ENCODE results near the gene MYLK. TPM values are rescaled to one million over a fixed set of nuclear protein-coding genes. Genes with fewer than 3 reads are reported as not detected.
"Not testable (repeated sequence)": the region's sequence is repeated elsewhere in the genome, so short reads cannot be mapped to it uniquely, and the experiment has no call there.

Gene MYLK
- polyA plus RNA-seq, 3 donors, result 125 to 143 (median 136) TPM

GRCh38 chr3:123743121-123743520, 141.0 kb downstream of the MYLK start:
- DNase-seq (ENCODE audit: extremely low read depth in 1 of 11, low read depth in 9 of 11, low spot score in 4 of 11), result no peak

- DNase-seq (ENCODE audit: extremely low read depth in 1 of 11, low read depth in 9 of 11, low spot score in 4 of 11), result no peak
Observed at GRCh38 chr3:123741041-123741511, 143.1 kb downstream of the MYLK start.

GRCh38 chr3:123740391-123740822, 143.7 kb downstream of the MYLK start:
- DNase-seq (ENCODE audit: extremely low read depth in 1 of 11, low read depth in 9 of 11, low spot score in 4 of 11), result no peak

DNA sequence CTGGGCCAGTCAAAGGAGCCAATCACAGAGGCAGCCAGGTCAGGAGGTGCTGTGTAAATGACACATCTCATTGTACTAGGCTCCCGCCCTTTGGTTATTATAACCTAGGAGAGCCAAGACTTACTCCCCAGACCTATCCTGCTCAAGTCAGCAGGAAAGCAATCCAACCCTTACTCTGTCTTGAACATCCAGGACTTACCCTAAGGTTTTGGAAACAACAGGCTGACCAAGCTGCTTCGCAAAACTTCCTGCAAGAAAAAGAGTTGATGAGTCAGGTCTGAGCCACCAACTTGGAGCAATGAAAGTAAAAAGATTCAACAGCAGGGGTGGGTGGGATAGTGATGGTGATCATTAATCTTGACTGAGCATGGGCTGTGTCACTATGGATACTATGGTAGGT, 144.4 kb downstream of the MYLK start:
- DNase-seq (ENCODE audit: extremely low read depth in 1 of 11, low read depth in 9 of 11, low spot score in 4 of 11), result no peak

DNA sequence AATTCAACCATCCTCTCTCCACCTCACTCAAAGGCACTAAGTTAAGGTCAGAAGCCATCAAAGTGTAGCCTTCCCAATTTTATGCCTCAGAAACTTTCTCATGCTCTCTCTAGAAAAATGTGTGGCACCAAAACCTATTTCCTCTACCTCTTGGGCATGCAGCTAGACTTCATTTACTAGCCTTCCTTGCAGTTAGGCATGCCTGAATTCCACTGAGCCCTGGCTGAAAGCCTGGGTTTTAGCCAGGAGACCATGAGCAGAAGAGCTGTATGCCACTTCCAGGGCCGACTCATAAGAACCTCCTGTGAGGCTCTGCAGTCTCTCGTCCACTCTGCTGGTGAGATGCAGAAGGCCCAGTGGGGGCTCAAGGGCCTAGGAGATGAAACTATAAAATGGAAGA, 145.0 kb downstream of the MYLK start:
- DNase-seq (ENCODE audit: extremely low read depth in 1 of 11, low read depth in 9 of 11, low spot score in 4 of 11), result no peak

DNA sequence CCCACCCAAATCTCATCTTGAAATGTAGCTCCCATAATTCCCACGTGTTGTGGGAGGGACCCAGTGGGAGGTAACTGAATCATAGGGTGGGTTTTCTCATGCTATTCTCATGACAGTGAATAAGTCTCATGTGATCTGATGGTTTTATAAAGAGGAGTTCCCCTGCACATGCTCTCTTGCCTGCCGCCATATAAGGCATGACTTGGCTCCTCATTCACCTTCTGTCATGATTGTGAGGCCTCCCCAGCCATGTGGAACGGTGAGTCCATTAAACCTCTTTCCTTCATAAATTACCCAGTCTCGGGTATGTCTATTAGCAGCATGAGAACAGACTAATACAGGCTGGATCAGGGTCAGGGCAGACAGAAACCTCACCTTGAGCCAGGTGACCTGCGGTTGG, 145.6 kb downstream of the MYLK start:
- not testable (repeated sequence) for DNase-seq (ENCODE audit: extremely low read depth in 1 of 11, low read depth in 9 of 11, low spot score in 4 of 11)

DNA sequence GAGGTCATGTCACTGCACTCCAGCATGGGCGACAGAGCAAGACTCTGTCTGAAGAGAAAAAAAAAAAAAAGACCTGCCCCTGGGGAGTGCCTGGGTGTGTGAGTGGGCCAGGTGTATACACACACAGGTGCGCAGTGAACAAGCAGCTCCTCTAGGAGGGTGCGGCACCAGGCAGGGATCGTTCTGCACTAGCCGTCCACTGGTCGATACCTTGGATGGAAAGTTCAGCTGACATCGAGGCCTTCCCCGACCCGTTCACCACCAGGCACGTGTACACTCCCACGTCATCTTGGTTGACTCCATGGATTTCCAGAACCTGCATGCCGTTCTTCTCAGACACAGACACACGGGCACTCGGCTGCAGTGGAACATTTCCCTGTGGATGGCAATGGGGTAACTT, 147.0 kb downstream of the MYLK start:
- DNase-seq (ENCODE audit: extremely low read depth in 1 of 11, low read depth in 9 of 11, low spot score in 4 of 11), result no peak

DNA sequence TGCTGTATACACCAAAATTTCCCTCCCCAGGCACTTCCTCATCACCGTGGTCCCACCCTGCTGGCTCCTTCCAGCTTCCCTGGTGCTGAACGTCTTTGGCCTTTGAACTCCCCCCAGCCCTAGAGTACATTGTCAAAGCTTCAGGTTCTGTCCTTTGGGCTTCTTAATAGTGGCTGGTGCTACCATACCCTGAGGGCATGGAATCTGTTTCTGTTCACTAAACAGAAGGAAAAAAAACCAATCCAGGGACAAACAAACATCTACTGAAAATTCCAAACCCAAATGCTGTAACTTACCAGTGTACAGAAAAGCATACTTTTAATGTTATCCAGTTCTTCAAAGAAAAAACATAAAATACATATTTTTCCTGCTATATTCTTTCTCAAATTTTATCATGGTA, 148.7 kb downstream of the MYLK start:
- DNase-seq (ENCODE audit: extremely low read depth in 1 of 11, low read depth in 9 of 11, low spot score in 4 of 11), result no peak

DNA sequence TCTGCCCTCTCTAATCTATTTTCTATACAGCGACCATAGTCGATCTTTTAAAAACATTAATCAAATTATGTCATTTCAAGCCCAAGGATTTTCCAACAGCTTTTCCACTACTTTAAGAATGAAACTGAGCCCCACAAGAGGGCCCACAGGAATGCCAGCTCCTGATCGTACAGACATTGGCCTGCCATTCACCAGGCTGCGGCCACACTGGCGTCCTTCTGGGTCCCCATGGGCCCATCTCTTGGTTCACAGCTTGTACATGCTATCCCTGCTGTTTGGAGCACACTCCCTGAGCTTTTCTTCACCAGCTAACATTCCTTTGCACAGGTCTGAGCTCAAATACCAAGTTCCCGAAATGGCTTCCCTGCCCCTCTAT, 149.6 kb downstream of the MYLK start:
- DNase-seq (ENCODE audit: extremely low read depth in 1 of 11, low read depth in 9 of 11, low spot score in 4 of 11), result no peak

GRCh38 chr3:123733805-123734526, 150.2 kb downstream of the MYLK start:
- DNase-seq (ENCODE audit: extremely low read depth in 1 of 11, low read depth in 9 of 11, low spot score in 4 of 11), result no peak

- no peak for DNase-seq (ENCODE audit: extremely low read depth in 1 of 11, low read depth in 9 of 11, low spot score in 4 of 11)
Observed at GRCh38 chr3:123733341-123733740, 150.8 kb downstream of the MYLK start.

DNA sequence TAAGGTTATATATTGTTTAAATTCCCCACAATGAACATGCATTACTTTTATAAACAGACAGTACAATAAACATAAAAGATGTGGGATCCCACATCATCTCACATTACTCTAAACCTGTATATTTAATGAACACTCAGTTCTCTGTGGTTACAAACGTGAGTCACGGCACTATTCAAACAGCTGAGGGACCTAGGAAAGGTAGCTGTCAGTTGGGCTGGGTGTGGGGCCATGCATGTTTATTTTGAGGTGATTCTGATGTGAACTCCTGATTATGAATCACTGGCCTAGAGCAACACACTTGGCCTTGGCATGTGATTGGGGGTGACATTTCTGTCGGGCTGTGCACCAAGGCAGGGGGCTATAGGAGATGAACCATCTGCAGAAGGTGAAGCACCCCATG, 151.7 kb downstream of the MYLK start:
- DNase-seq (ENCODE audit: extremely low read depth in 1 of 11, low read depth in 9 of 11, low spot score in 4 of 11), result no peak

DNA sequence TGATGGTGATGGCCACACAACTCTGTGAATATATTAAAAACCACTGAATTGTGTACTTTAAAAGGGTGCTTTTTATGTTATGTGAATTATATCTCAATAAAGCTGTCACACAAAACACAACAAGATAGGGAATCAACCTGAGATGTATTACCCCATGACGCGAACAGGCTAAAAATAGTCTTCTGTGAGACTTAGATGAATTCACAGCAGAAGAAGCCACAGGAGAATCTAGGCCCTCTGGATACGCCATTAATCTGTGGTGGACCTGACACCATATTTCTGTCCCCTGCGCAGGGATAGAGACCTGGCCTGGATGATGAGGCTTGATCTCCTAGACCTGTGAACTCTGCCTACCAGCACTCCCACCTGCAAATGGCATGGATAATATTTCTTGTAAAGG, 153.3 kb downstream of the MYLK start:
- no peak for DNase-seq (ENCODE audit: extremely low read depth in 1 of 11, low read depth in 9 of 11, low spot score in 4 of 11)

DNA sequence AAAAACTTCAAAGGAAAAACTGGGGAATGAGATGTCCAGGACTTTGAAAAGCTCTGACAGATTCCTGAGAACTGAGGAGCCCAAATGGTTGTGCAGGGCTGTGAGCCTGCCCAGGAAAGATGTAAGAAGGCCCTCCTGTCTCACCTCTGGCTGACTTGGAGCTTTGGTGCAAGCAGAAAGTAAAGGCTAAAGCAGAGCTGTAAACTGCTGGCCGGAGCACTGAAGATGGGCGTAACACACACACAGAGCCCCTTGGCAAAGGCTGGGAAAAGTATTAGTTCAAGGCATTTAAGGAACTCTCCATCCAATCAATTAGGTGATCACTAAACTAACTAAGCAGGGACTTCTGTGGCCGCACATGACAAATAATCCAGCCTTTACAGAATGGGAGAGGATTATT, 155.1 kb downstream of the MYLK start:
- DNase-seq (ENCODE audit: extremely low read depth in 1 of 11, low read depth in 9 of 11, low spot score in 4 of 11), result no peak

GRCh38 chr3:123728014-123728413, 156.1 kb downstream of the MYLK start:
- no peak for DNase-seq (ENCODE audit: extremely low read depth in 1 of 11, low read depth in 9 of 11, low spot score in 4 of 11)

- DNase-seq (ENCODE audit: extremely low read depth in 1 of 11, low read depth in 9 of 11, low spot score in 4 of 11), result no peak
Observed at GRCh38 chr3:123725652-123726400, 158.3 kb downstream of the MYLK start.

- no peak for DNase-seq (ENCODE audit: extremely low read depth in 1 of 11, low read depth in 9 of 11, low spot score in 4 of 11)
Observed at GRCh38 chr3:123724306-123724705, 159.8 kb downstream of the MYLK start.

DNA sequence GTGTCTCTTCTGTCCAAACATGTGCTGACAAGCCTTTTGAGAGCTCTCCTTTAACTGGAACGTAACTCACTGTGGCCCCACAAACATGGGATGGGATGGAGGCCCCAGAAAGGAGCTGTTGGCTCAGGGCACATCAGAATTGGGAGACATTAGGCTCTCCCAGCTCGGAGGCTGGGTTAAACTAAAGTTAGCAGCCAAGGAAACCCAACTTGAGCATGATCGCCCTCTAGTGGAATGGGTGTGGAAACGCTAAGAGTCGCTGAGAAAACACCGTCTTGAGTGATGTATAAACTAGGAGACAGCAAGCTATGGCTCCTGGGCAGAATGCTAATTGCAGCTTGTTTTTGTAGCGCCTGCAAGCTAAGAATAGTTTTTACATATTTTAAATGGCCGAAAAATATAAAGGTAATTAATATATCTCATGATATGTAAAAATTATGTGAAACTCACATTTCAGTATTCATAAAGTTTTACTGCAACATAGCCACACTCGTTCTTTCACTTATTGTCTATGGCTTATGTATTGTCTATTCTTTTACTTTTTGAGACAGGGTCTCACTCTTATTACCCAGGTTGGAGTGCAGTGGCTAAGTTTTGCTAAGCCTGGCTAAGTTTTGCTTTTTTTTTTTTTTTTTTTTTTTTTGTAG, 160.5 kb downstream of the MYLK start:
- peak; percentile 66 to 93 (median 78) for DNase-seq (ENCODE audit: extremely low read depth in 1 of 11, low read depth in 9 of 11, low spot score in 4 of 11)

DNA sequence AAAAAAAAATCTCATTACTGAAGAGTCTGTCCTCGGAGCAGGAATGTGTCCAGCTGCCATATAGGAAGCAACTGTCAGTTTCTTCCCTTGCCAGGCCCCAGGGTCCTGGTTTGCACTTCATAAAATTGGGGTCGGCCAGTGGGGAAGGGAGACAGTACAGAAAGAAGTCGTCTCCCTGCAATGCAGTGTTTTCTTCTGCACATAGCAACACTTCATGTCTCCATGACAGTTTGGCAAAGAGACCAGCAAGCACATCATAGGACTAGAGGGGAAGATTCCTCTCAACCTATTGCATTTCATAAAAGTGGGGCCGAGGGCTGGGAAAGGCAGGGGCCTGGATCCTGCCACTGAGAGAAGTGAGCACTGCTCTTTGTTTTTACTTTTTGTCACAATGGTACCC, 161.1 kb downstream of the MYLK start:
- peak in 1 of 11 donors; percentile 59 for DNase-seq (ENCODE audit: extremely low read depth in 1 of 11, low read depth in 9 of 11, low spot score in 4 of 11)

DNA sequence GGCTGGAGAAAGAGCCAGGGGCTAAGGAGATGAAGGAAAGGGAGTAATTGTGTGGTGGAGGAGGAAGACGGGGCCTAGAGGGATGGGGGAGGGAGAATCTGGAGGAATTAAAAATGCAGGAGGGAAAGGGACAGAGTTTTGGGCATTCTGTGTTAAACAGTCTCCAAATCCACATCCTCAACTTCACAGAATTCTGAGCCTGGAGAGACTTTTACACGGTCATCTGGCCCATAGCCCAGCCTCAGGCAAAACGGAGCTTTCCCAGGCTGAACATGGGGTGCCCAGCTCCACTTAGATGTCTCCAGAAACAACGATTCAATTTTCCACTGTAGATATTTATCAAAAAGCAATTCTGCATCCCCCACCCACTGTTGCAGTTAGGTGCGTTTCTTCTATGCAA, 161.7 kb downstream of the MYLK start:
- DNase-seq (ENCODE audit: extremely low read depth in 1 of 11, low read depth in 9 of 11, low spot score in 4 of 11), result no peak

Data from renal cortex interstitium (tissue), 11 donors.